ENCODE measurements around the gene CA10. TPM values are rescaled to one million over a fixed set of nuclear protein-coding genes. Genes with fewer than 3 reads are reported as not detected.

CA10 gene
- total RNA-seq, 2 donors from 2014 or later = not detected

DNA sequence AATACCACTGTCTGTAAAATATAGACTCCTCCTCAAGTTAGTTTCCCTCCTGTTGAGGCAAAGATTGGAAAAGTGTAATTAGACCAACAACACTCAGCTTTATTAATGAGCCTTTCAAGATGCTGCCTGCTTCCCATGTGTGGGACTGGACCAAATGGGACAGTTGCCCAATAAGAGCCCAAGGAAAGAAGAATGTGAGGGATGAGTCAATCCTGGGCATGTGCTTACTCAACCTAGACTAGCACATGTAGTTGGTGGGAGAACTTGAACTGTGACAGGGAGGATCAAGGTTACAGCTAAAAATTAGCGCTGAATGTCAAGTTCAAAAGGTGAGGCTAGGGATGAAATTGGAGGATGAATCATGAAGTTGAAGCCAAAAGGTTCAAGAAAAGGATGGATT is 435.5 kb downstream of the CA10 start:
- intact Hi-C loops (cut with DNase I, micrococcal nuclease) = no loop called here
- DNase-seq = no peak

DNA sequence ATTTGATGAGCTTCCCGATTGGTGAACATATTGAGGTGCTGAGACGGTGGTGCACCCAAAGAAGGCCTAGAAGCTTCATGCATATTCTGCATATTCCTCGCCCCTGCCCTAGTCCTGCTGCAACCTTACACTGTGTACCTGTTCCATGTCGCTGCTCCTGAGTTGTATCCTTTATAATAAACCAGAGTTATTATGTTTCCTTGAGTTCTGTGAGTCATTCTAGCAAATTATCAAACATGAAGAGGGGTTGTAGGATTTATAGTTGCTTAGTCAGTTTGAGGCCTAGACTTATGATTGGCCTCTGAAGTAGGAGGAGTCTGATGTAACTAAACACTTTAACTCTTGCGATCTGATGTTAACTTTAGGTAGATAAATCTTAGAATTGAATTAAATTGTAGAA is 436.8 kb downstream of the CA10 start:
- no peak for DNase-seq
- no peak for ATAC-seq
- intact Hi-C loops (cut with DNase I, micrococcal nuclease) = no loop called here

More for the DNA sequence above, 435.5 kb downstream of the CA10 start:
- ATAC-seq = no peak

DNA sequence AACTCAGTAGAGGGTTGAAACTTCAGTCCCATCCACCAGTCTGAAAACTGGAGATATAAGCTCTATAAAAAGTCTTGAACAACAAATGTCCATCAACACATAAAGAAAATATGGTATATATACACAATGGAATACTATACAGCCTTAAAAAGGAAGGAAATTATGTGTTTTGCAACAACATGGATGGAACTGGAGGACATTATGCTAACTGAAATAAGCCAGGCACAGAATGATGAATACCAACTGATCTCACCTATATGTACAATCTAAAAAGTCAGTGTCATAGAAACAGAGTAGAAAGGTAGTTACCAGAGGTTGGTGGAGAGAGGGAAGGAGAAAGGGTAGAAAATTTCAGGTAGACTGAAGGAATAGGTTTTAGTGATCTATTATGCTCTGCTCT is 438.1 kb downstream of the CA10 start:
- no peak for ATAC-seq
- intact Hi-C loops (cut with DNase I, micrococcal nuclease) = no loop called here
- no peak for DNase-seq

DNA sequence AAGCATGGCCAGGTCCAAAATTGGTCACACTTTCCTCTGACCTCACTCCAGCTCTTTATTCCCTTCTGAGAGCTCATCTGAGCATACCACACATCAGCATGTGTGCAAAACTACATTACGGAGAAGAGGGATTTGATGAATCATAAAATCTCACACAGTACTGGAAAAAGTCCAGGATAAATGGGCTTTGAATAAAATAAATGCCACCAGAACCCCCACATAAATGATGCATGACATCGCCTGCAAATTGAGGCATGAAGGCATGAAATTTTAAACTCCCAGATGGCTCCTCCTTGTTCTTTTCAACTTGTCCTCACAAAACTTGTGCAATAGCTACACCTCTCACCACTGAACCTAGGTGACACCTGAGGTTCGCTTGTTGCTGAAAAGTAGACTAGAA is 439.5 kb downstream of the CA10 start:
- ATAC-seq (no peak), DNase-seq (no peak)
- intact Hi-C loops (cut with DNase I, micrococcal nuclease) = no loop called here

DNA sequence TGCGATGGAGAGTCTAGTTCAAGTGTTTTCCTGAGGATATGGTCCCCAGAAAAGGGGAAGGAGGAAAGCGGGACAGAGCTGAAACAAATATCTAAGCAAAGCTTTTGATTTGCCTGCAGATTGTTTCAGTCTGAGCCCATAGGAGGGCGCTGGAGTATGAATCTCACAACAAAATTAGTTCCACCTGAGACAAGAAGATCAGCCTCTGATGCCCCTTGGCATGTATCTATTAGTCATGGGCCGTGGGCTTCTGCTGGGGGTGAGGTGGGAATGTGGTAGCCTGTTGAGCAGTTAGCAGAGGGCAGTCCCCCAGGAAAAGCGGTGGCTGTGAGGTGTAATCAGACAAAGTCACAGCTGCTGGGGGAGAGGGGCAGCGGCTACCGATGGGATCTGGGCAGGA is 446.9 kb downstream of the CA10 start:
- DNase-seq (no peak), ATAC-seq (no peak)
- intact Hi-C loops (cut with DNase I, micrococcal nuclease) = no loop called here

DNA sequence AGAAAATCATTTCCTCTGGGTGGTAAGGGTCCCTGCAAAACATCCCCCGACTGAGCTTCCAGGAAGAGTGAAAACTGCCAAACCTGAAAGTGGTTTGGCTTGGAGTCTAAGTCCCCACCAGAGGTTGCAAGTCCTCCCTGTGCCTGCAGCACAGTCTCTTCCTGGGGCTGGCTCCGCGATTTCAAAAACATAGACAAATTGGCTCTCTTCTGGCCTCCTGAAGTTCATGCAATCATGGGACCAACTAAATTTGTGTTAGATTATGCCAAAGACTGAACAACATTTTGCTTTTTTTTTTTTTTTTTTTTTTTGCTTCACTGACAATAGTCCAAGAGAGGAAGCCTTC is 447.9 kb downstream of the CA10 start:
- intact Hi-C loops (cut with DNase I, micrococcal nuclease) = no loop called here

DNA sequence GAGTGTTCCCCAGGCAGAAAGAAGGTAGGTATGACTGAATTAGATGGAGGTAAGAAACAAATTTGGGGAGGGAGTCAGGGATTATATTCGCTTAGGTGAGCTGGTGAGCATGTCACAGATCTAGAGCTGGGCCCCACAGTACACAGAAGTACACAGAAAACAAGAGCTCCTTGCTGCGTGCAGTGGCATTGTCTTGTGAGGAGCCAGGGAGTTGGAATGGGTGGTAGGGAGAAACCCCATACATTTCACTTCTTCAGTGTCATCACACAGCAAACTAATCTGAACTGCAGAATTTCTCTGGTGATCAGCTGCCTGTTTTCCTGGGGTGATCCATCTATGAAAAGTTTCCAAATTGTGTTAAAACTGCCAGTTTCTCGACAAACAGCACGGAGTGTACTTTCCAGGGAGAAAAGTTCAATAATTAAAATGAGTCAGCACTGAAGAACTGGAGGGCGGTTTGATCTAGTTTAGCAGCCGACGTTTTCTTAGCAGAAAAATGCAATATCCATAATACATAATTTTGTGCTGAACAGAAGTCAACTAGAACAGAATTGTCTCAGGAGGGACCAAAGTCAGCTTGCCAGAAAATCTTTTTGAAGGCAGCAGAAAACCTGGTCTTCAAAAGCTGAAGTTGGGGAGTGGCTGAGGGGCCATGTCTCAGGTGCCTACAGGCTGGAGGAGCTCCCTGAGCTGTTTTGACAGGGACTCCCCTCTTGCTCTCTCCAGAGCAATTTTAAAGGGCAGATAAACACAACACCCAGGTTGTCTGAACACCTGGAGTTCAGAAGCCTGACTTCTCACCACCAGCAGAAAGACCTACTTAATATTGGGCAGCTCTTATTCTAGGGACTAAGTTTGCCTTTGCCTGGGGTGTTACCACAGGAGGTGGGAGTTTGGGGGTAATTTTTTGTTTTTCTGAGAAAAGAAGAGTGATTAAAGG is 448.6 kb downstream of the CA10 start:
- intact Hi-C loops (cut with DNase I, micrococcal nuclease) = loop anchor here in 1 of 2 donors (10.0 kb wide), 1 partner anchor 65 kb away; no protein-coding TSS in a partner anchor
- ATAC-seq (no peak), DNase-seq (no peak)

More for the DNA sequence above, 447.9 kb downstream of the CA10 start:
- no peak for ATAC-seq
- no peak for DNase-seq

DNA sequence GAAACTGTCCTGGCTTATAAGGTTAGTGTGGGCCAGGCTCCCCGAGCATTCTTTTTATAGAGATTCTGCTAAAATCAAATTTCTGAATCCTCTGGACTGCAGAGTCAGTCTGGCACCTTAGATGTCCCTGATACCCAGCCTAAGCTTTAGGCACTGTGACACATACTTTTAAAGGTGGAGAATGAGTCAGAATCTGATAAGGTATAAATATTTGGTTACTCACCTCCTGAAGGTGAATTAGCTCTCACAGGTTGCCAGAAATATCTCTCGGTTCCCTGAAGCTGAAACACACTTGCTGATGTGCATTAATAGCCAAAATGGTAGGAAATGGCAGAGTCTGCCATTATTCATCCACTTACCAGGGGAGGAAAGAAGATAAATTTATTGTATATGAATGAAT is 451.3 kb downstream of the CA10 start:
- no peak for ATAC-seq

DNA sequence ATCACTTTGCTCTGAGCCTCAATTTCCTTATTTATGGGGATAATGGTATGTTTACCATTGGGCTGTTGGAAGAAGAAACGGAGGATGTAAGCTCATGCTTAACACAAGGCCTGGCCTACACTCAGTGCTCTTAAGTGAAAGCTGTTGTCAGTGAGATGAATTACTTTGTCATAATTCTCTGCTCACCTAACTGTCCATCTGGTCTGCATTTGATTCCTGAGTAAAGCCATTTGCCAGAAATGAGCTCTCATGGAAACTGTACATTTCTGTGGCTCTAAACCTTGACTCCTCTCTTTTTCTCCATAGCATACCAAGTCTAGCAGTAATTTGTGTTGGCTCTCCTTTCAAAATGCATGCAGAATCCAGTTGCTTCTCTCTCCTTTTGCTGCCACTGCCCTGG is 452.4 kb downstream of the CA10 start:
- intact Hi-C loops (cut with DNase I, micrococcal nuclease) = loop anchor here in 1 of 2 donors (10.0 kb wide), 1 partner anchor 61 kb away; no protein-coding TSS in a partner anchor
- no peak for ATAC-seq
- DNase-seq = no peak

More for the DNA sequence above, 451.3 kb downstream of the CA10 start:
- intact Hi-C loops (cut with DNase I, micrococcal nuclease) = loop anchor here in 1 of 2 donors (10.0 kb wide), 1 partner anchor 62 kb away; no protein-coding TSS in a partner anchor
- no peak for DNase-seq

DNA sequence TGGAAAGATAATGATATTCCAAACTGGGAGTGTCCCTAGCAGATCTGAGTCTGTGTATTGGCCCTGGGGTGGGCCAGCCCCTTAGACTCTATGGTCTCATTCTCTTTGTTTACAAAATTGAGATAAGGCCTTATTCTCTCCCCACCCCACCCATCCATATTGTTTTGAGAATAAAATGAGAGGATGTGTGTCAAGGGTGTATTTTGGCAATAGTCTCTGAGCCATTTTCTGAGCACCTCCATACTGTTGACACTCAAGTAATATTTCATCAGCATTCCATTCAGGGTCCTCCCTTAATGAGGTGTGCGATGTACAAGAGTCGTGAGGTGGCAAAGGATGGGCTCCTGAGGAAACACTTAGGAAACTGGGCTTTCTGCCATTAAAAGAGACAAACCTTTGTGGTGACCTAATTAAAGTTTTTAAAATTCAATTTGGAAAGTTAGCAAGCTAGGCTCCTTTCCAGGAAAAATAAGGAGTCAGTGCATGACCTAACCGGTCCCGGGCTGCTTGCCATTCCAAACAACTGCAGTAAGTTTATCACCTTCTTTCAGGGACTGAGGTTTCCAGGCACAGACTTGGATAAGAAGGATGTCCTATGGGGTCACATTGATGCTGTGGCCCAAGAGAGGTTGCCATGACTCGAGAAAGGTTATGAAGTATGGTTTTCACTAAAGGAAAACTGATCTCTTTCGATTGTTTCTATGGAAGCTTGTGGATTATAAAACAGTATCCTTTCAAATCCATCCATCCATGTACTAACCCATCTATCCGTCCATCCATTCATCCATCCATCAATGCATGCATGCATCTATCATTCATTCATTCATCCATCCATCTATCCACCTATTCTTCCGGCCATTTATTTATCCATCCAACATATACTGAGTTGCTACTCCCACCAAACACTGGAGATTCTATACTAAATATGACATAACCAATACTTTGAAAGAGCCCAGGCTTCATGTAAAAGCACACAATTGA is 454.9 kb downstream of the CA10 start:
- intact Hi-C loops (cut with DNase I, micrococcal nuclease) = loop anchor here in 1 of 2 donors (10.0 kb wide), 1 partner anchor 59 kb away; no protein-coding TSS in a partner anchor
- ATAC-seq = no peak
- DNase-seq = no peak

DNA sequence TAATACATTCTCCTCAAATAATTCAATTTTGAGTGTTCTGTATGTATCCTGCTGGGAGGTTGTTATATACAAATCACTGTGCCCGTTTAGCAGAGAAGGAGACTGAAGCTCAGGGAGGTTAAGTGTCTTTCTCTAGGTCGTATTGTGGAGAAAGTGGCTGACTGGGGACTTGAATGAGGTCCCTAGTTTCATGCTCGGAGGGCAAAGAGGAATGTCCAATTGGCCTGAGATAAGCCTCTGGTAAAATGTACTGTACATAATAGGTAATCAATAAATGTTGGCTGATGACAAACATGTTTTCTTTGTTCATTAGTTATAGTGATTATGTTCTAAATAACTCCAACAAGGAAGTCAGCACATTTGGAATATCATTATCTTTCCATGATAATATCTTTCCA is 455.6 kb downstream of the CA10 start:
- intact Hi-C loops (cut with DNase I, micrococcal nuclease) = loop anchor here in 1 of 2 donors (10.0 kb wide), 1 partner anchor 58 kb away; no protein-coding TSS in a partner anchor
- DNase-seq (no peak), ATAC-seq (no peak)

DNA sequence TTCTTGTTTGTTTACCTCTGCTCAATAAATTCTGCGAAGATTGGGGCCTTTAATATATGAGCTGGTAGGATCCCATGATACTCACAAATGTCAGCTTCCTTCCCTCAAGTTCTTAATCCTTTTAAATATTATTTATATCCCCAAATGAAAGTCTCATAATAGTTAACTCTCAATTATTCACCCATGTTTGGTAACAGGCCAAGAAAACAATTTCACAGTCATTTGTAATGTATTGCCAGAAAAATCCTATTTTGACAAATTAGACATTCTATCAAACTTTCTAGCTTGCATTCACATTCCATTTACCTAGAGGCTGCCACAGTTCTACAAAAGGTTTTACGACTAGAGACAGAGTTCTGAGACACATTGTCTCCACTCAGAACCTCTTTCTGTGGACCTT is 457.0 kb downstream of the CA10 start:
- no peak for DNase-seq
- intact Hi-C loops (cut with DNase I, micrococcal nuclease) = loop anchor here in 1 of 2 donors (10.0 kb wide), 1 partner anchor 57 kb away; no protein-coding TSS in a partner anchor
- ATAC-seq = no peak

DNA sequence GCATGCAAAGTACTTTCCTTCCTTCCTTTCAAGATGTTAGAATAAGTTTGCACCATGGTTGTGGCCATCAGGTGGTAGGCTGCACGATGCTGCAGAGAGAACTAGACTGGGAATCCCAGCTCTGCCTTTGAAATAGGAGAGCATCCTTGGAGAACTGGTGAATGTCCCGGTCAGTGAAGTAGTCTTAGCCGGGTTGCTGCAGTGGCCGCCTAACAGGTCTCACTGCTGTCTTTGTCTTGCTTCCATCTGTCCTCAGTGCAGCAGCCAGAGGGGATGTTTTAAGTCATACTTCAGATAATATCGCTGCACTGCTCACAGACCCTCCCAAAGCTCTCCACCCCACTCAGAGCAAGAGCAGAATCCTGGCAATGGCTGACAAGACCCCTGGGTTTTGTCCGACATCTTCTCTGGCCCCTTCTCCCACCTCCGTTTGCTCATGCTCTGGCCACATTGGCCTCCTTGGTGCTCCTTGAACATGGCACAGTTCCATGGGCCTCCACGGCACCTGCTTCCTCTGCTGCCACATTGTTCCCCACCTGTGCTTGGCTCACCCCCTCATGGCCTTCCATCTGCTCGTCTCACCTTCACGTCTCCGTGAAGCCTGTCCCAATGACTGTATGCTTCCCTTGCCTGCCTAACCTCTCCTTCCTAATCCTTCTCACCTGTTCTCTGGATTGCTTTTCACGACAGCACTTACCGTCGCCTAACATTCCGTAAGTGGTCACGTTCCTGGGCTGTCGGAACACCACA is 458.3 kb downstream of the CA10 start:
- no peak for ATAC-seq

DNA sequence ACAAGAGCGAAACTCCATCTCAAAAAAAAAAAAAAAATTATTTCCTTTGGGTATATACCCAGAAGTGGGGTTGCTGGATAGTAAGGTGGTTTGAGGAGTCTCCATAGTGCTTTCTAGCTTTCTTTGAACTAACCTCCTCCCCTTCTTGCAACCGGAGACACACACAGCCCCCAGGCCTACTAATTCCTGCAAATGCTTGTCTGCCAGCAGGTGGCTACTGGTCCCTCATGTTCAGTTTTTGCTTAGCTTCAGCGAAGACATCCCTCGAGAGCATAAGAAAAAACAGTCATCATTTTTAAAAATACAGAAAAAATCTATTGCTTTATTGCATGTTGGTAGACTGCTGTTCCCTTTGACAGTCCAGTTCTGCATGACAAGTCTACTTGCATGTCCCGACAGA is 459.2 kb downstream of the CA10 start:
- DNase-seq = no peak
- intact Hi-C loops (cut with DNase I, micrococcal nuclease) = loop anchor here in 1 of 2 donors (5.0 kb wide), 1 partner anchor 183 kb away; no protein-coding TSS in a partner anchor
- ATAC-seq = no peak

More for the DNA sequence above, 458.3 kb downstream of the CA10 start:
- intact Hi-C loops (cut with DNase I, micrococcal nuclease) = loop anchor here in 1 of 2 donors (10.0 kb wide), 1 partner anchor 55 kb away; no protein-coding TSS in a partner anchor
- no peak for DNase-seq

DNA sequence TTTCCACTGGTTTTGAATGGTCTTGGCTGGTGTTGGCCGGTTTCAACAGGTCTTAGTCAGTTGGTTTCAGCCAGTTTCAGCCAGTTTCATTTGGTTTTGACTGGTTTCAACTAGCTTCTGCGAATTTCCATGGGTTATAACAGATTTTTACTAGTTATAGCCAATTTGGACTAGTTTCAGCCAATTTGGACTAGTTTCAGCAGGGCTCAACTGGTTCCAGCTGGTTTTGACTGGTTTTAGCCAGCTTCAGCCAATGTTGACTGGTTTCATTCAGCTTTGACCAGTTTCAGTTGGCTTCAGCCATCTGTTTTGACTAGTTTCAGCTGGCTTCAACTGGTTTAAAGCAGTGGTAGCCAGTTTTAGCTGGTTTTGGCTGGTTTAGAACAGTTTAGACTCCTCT is 465.6 kb downstream of the CA10 start:
- ATAC-seq (no peak), DNase-seq (no peak)
- intact Hi-C loops (cut with DNase I, micrococcal nuclease) = no loop called here

DNA sequence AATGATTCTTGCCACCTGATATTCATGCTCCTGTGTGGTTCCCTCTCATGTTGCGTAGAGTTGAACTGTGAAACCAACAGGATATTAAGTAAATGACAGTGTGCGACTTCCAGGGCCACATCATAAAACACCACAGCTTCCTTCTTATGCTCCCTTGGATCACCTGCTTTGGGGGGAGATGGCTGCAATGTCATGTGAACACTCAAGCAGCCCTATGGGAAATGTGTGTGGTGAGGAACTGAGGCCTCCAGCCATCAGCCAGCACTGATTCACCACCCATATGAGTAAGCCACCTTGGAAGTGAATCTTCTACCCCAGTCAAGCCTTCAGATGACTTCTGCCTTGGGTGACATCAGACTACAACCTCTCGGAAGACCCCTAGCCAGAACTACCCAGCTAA is 470.6 kb downstream of the CA10 start:
- DNase-seq = no peak
- no peak for ATAC-seq
- intact Hi-C loops (cut with DNase I, micrococcal nuclease) = no loop called here

DNA sequence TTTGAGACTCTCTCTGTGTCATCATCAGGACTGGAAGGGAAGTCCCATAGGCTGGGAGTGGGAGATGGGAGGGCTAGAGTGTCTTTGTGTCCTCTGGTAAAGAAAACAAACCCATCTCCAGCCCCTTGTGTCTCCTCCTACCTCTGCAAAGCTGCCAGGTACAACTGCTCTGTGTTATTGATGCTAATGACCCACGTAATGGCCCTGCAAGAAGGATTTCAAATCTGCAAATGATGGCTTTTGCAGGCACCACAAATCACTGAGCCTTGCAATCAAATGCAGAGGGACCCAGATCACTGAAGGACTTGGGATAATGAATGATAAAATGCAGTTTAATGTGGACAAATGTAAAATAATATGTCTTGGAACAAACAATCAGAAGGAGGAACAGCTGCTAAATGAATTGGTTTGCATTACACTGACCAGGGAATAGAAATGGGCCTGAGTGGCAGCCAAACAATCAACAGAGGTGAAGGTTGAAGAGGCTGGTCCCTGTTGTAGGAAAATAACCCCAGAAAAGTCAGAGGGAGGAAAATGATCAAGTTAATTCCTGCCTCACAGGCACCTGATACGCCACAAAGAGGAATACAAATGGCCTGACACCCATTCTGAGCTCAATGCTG is 473.1 kb downstream of the CA10 start:
- ATAC-seq (no peak), DNase-seq (no peak)
- intact Hi-C loops (cut with DNase I, micrococcal nuclease) = no loop called here

DNA sequence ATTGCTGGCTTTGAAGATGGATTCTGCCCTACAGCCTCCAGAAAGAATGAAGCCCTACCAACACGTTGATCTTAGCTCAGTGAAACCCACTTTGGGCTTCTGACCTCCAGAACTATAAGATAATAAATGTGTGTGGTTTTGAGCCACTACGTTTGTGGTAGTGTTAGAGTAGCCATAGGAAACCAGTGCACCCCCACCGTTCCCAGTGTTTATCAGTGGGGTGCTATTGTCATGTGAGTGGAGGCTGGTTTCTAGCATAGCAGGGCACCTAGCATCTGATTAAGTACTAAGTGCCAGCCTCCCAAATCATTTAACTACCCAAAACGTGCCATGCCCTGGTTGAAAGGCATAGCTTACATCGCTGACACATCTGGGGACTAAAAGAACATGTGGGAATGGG is 474.3 kb downstream of the CA10 start:
- intact Hi-C loops (cut with DNase I, micrococcal nuclease) = no loop called here

More for the DNA sequence above, 474.3 kb downstream of the CA10 start:
- ATAC-seq (no peak), DNase-seq (no peak)
